ENCODE data around the gene HSPA4. TPM values are rescaled to one million over a fixed set of nuclear protein-coding genes. Genes with fewer than 3 reads are reported as not detected.

HSPA4 gene
- total and polyA plus RNA-seq, 2 of the 13 experiments (the other 11 are each of a cell fraction or from before 2014, with no cell fraction given): 36.6 to 231 TPM

GRCh38 chr5:133052317-133053175 lies 733 bp downstream of the HSPA4 start (continued):
- TF ChIP-seq NAIF1 (CRISPR knock-in tag; IDR thresholded peaks at IDR 0.05; ENCODE audit: borderline replicate concordance) (peak; percentile 38; the same call in 1 of the 2 replicates), ZNF34 (CRISPR knock-in tag; IDR thresholded peaks at IDR 0.05; ENCODE audit: borderline replicate concordance) (0 out of 2 replicates have a peak, but pooled peaks have one; percentile 11), AGO1 (IDR thresholded peaks at IDR 0.05; ENCODE audit: low read depth, low read length, poor library complexity, severe bottlenecking) (peak; percentile 27), DMTF1 (CRISPR knock-in tag; IDR thresholded peaks at IDR 0.05) (no peak), IRX3 (CRISPR knock-in tag; IDR thresholded peaks at IDR 0.05; ENCODE audit: borderline replicate concordance, low read depth) (peak; percentile 10; the same call in 1 of the 2 replicates), GPN1 (CRISPR knock-in tag; IDR thresholded peaks at IDR 0.05; ENCODE audit: borderline replicate concordance) (0 out of 2 replicates have a peak, but pooled peaks have one; percentile 21), KLF16 (CRISPR knock-in tag; IDR thresholded peaks at IDR 0.05) (peak in 1 of 2 experiments; percentile 74; a peak in 1 of 4 replicates), SMARCC2 (IDR thresholded peaks at IDR 0.05) (no peak), ELF4 (CRISPR knock-in tag; IDR thresholded peaks at IDR 0.05; ENCODE audit: borderline replicate concordance) (0 out of 2 replicates have a peak, but pooled peaks have one; percentile 11), UBTF (CRISPR knock-in tag; IDR thresholded peaks at IDR 0.05) (peak; percentile 19; the same call in 1 of the 2 replicates), MTERF4 (CRISPR knock-in tag; IDR thresholded peaks at IDR 0.05) (peak; percentile 63; the same call in 1 of the 2 replicates), ZNF281 (CRISPR knock-in tag; IDR thresholded peaks at IDR 0.05; ENCODE audit: borderline replicate concordance) (peak; percentile 92), ZBED4 (CRISPR knock-in tag; IDR thresholded peaks at IDR 0.05; ENCODE audit: borderline replicate concordance) (peak; percentile 48; the same call in 1 of the 2 replicates)
